ENCODE measurements around the gene LMNTD1.
"Not testable (repeated sequence)": the region's sequence is repeated elsewhere in the genome, so short reads cannot be mapped to it uniquely, and the experiment has no call there.

The LMNTD1 gene

GRCh38 chr12:25447046-25447445 is 106.0 kb downstream of the LMNTD1 start:
- no peaks in the 10 kb centered on the region for H3K36me3 ChIP-seq (ENCODE audit: control insufficient read depth in 5 of 5, insufficient read depth in 5 of 5, low read length in 5 of 5)
- H3K27me3 ChIP-seq (ENCODE audit: control insufficient read depth in 5 of 5, insufficient read depth in 4 of 5, low read length in 5 of 5): no peaks in the 10 kb centered on the region
- no peaks in the 10 kb centered on the region for H3K4me1 ChIP-seq (ENCODE audit: control insufficient read depth in 5 of 5, insufficient read depth in 5 of 5, low read length in 5 of 5)
- no peak overlapping the region for H3K9ac ChIP-seq (ENCODE audit: low read length in 5 of 5)
- no peak overlapping the region for H3K4me3 ChIP-seq (ENCODE audit: low read depth in 1 of 5, low read length in 5 of 5)
- no peak overlapping the region for H3K27ac ChIP-seq (ENCODE audit: low read depth, low read length)
- no peaks in the 10 kb centered on the region for H3K9me3 ChIP-seq (ENCODE audit: control insufficient read depth in 5 of 5, low read length in 5 of 5)

GRCh38 chr12:25438638-25439037 is 114.4 kb downstream of the LMNTD1 start:
- Histone ChIP-seq H3K4me1 (ENCODE audit: control insufficient read depth in 5 of 5, insufficient read depth in 5 of 5, low read length in 5 of 5) (peaks cover 0 to 5% (median 2%) of the 10 kb centered on the region in 5 donors), H3K4me3 (ENCODE audit: low read depth in 1 of 5, low read length in 5 of 5) (no peak overlapping the region), H3K9ac (ENCODE audit: low read length in 5 of 5) (no peak overlapping the region), H3K27me3 (ENCODE audit: control insufficient read depth in 5 of 5, insufficient read depth in 4 of 5, low read length in 5 of 5) (no peaks in the 10 kb centered on the region), H3K36me3 (ENCODE audit: control insufficient read depth in 5 of 5, insufficient read depth in 5 of 5, low read length in 5 of 5) (no peaks in the 10 kb centered on the region), H3K9me3 (ENCODE audit: control insufficient read depth in 5 of 5, low read length in 5 of 5) (no peaks in the 10 kb centered on the region), H3K27ac (ENCODE audit: low read depth, low read length) (no peak overlapping the region)

GRCh38 chr12:25436206-25437030 is 116.7 kb downstream of the LMNTD1 start:
- H3K9ac ChIP-seq (ENCODE audit: low read length in 5 of 5): peak overlapping the region in 2 of 5 donors; percentile 61 to 62
- H3K4me3 ChIP-seq (ENCODE audit: low read depth in 1 of 5, low read length in 5 of 5): peak overlapping the region in 4 of 5 donors; percentile 53 to 60 (median 57)
- H3K27ac ChIP-seq (ENCODE audit: low read depth, low read length): no peak overlapping the region
- H3K4me1 ChIP-seq (ENCODE audit: control insufficient read depth in 5 of 5, insufficient read depth in 5 of 5, low read length in 5 of 5): peaks cover 0 to 5% (median 2%) of the 10 kb centered on the region in 5 donors
- no peaks in the 10 kb centered on the region for H3K9me3 ChIP-seq (ENCODE audit: control insufficient read depth in 5 of 5, low read length in 5 of 5)
- no peaks in the 10 kb centered on the region for H3K36me3 ChIP-seq (ENCODE audit: control insufficient read depth in 5 of 5, insufficient read depth in 5 of 5, low read length in 5 of 5)
- no peaks in the 10 kb centered on the region for H3K27me3 ChIP-seq (ENCODE audit: control insufficient read depth in 5 of 5, insufficient read depth in 4 of 5, low read length in 5 of 5)

GRCh38 chr12:25435431-25435830 is 117.7 kb downstream of the LMNTD1 start:
- Histone ChIP-seq H3K27me3 (ENCODE audit: control insufficient read depth in 5 of 5, insufficient read depth in 4 of 5, low read length in 5 of 5) (no peaks in the 10 kb centered on the region), H3K9ac (ENCODE audit: low read length in 5 of 5) (no peak overlapping the region), H3K4me3 (ENCODE audit: low read depth in 1 of 5, low read length in 5 of 5) (no peak overlapping the region)

GRCh38 chr12:25434515-25434914 is 118.6 kb downstream of the LMNTD1 start:
- Histone ChIP-seq H3K9ac (ENCODE audit: low read length in 5 of 5) (no peak overlapping the region), H3K4me3 (ENCODE audit: low read depth in 1 of 5, low read length in 5 of 5) (no peak overlapping the region), H3K4me1 (ENCODE audit: control insufficient read depth in 5 of 5, insufficient read depth in 5 of 5, low read length in 5 of 5) (peaks cover 0 to 5% (median 2%) of the 10 kb centered on the region in 5 donors), H3K9me3 (ENCODE audit: control insufficient read depth in 5 of 5, low read length in 5 of 5) (no peaks in the 10 kb centered on the region), H3K27ac (ENCODE audit: low read depth, low read length) (no peak overlapping the region), H3K36me3 (ENCODE audit: control insufficient read depth in 5 of 5, insufficient read depth in 5 of 5, low read length in 5 of 5) (no peaks in the 10 kb centered on the region), H3K27me3 (ENCODE audit: control insufficient read depth in 5 of 5, insufficient read depth in 4 of 5, low read length in 5 of 5) (no peaks in the 10 kb centered on the region)

More at GRCh38 chr12:25435431-25435830, 117.7 kb downstream of the LMNTD1 start:
- Histone ChIP-seq H3K4me1 (ENCODE audit: control insufficient read depth in 5 of 5, insufficient read depth in 5 of 5, low read length in 5 of 5) (peaks cover 0 to 5% (median 2%) of the 10 kb centered on the region in 5 donors), H3K27ac (ENCODE audit: low read depth, low read length) (no peak overlapping the region), H3K36me3 (ENCODE audit: control insufficient read depth in 5 of 5, insufficient read depth in 5 of 5, low read length in 5 of 5) (no peaks in the 10 kb centered on the region), H3K9me3 (ENCODE audit: control insufficient read depth in 5 of 5, low read length in 5 of 5) (no peaks in the 10 kb centered on the region)

GRCh38 chr12:25433581-25434325 is 119.3 kb downstream of the LMNTD1 start:
- Histone ChIP-seq H3K9me3 (ENCODE audit: control insufficient read depth in 5 of 5, low read length in 5 of 5) (no peaks in the 10 kb centered on the region), H3K9ac (ENCODE audit: low read length in 5 of 5) (no peak overlapping the region), H3K4me3 (ENCODE audit: low read depth in 1 of 5, low read length in 5 of 5) (no peak overlapping the region), H3K4me1 (ENCODE audit: control insufficient read depth in 5 of 5, insufficient read depth in 5 of 5, low read length in 5 of 5) (peaks cover 0 to 5% (median 2%) of the 10 kb centered on the region in 5 donors), H3K36me3 (ENCODE audit: control insufficient read depth in 5 of 5, insufficient read depth in 5 of 5, low read length in 5 of 5) (no peaks in the 10 kb centered on the region), H3K27me3 (ENCODE audit: control insufficient read depth in 5 of 5, insufficient read depth in 4 of 5, low read length in 5 of 5) (no peaks in the 10 kb centered on the region), H3K27ac (ENCODE audit: low read depth, low read length) (no peak overlapping the region)

GRCh38 chr12:25433024-25433423 is 120.1 kb downstream of the LMNTD1 start:
- H3K4me3 ChIP-seq (ENCODE audit: low read depth in 1 of 5, low read length in 5 of 5): no peak overlapping the region

GRCh38 chr12:25427337-25428249 is 125.5 kb downstream of the LMNTD1 start:
- no peak overlapping the region for H3K4me3 ChIP-seq (ENCODE audit: low read depth in 1 of 5, low read length in 5 of 5)
- no peak overlapping the region for H3K9ac ChIP-seq (ENCODE audit: low read length in 5 of 5)
- H3K9me3 ChIP-seq (ENCODE audit: control insufficient read depth in 5 of 5, low read length in 5 of 5): no peaks in the 10 kb centered on the region
- no peaks in the 10 kb centered on the region for H3K27me3 ChIP-seq (ENCODE audit: control insufficient read depth in 5 of 5, insufficient read depth in 4 of 5, low read length in 5 of 5)
- H3K36me3 ChIP-seq (ENCODE audit: control insufficient read depth in 5 of 5, insufficient read depth in 5 of 5, low read length in 5 of 5): no peaks in the 10 kb centered on the region
- H3K4me1 ChIP-seq (ENCODE audit: control insufficient read depth in 5 of 5, insufficient read depth in 5 of 5, low read length in 5 of 5): peaks cover 0 to 3% (median 0%) of the 10 kb centered on the region in 5 donors
- H3K27ac ChIP-seq (ENCODE audit: low read depth, low read length): no peak overlapping the region

More at GRCh38 chr12:25433024-25433423, 120.1 kb downstream of the LMNTD1 start:
- Histone ChIP-seq H3K27me3 (ENCODE audit: control insufficient read depth in 5 of 5, insufficient read depth in 4 of 5, low read length in 5 of 5) (no peaks in the 10 kb centered on the region), H3K9me3 (ENCODE audit: control insufficient read depth in 5 of 5, low read length in 5 of 5) (no peaks in the 10 kb centered on the region), H3K27ac (ENCODE audit: low read depth, low read length) (no peak overlapping the region), H3K4me1 (ENCODE audit: control insufficient read depth in 5 of 5, insufficient read depth in 5 of 5, low read length in 5 of 5) (peaks cover 0 to 5% (median 2%) of the 10 kb centered on the region in 5 donors), H3K36me3 (ENCODE audit: control insufficient read depth in 5 of 5, insufficient read depth in 5 of 5, low read length in 5 of 5) (no peaks in the 10 kb centered on the region), H3K9ac (ENCODE audit: low read length in 5 of 5) (no peak overlapping the region)

GRCh38 chr12:25426821-25427220 is 126.3 kb downstream of the LMNTD1 start:
- H3K27ac ChIP-seq (ENCODE audit: low read depth, low read length); H3K9me3 ChIP-seq (ENCODE audit: control insufficient read depth in 5 of 5, low read length in 5 of 5); H3K4me3 ChIP-seq (ENCODE audit: low read depth in 1 of 5, low read length in 5 of 5); H3K9ac ChIP-seq (ENCODE audit: low read length in 5 of 5); H3K27me3 ChIP-seq (ENCODE audit: control insufficient read depth in 5 of 5, insufficient read depth in 4 of 5, low read length in 5 of 5); H3K36me3 ChIP-seq (ENCODE audit: control insufficient read depth in 5 of 5, insufficient read depth in 5 of 5, low read length in 5 of 5); H3K4me1 ChIP-seq (ENCODE audit: control insufficient read depth in 5 of 5, insufficient read depth in 5 of 5, low read length in 5 of 5): not testable (repeated sequence)
